OCI-LY7 (cell line): ENCODE measurements around the gene HRCT1. TPM values are rescaled to one million over a fixed set of nuclear protein-coding genes. Genes with fewer than 3 reads are reported as not detected.

Source experiments
- BruUV-seq: library from RNA; stranded (reverse); fragments of 400-500 nt; replicated peaks from 2 replicates; lab custom pipeline; 2021; lab: Mats Ljungman, UMichigan
- CTCF ChIA-PET: fragments of 300-600 bp; sonication (Branson Sonifier 250); formaldehyde crosslinking; loops from one replicate; lab custom pipeline; 2022; ENCODE audit warnings: antibody characterized with exemption; ENCODE audit not compliant: unreplicated experiment; lab: Charles Lee
- POLR2A ChIA-PET: fragments of 300-600 bp; sonication (Branson Sonifier 250); formaldehyde crosslinking; loops from one replicate; lab custom pipeline; 2022; ENCODE audit warnings: antibody characterized with exemption; lab: Charles Lee
- DNase-seq: peaks from one replicate; pipeline ENCODE4 v3.0.0-alpha.2; 2015; ENCODE audit warnings: low spot score
- H2AFZ ChIP-seq: fragments of 200-600 bp; sonication (generic), shearing (Covaris generic); 2 replicates; pipeline ENCODE4 v1.6.1; 2014; ENCODE audit warnings: mild to moderate bottlenecking, antibody characterized with exemption, low read length, moderate library complexity
- H3K27ac ChIP-seq: fragments of 200-600 bp; sonication (generic); 2 replicates; pipeline ENCODE4 v1.5.1; 2014; ENCODE audit warnings: mixed run types, low read depth, mild to moderate bottlenecking, moderate library complexity, low read length, inconsistent platforms; ENCODE audit not compliant: poor library complexity, severe bottlenecking
- H3K36me3 ChIP-seq: fragments of 200-600 bp; sonication (generic); 2 replicates; pipeline ENCODE4 v1.6.1; 2014; ENCODE audit warnings: mild to moderate bottlenecking, antibody characterized with exemption, low read length, moderate library complexity, mixed read lengths; ENCODE audit not compliant: insufficient read depth
- H3K4me1 ChIP-seq: fragments of 200-600 bp; sonication (generic); 2 replicates; pipeline ENCODE4 v1.5.1; 2014; ENCODE audit warnings: mild to moderate bottlenecking, low read length; ENCODE audit not compliant: insufficient read depth, poor library complexity, severe bottlenecking
- H3K4me2 ChIP-seq: fragments of 200-600 bp; sonication (generic); 2 replicates; pipeline ENCODE4 v1.6.1; 2014; ENCODE audit warnings: mild to moderate bottlenecking, low read length
- H3K4me3 ChIP-seq: fragments of 200-600 bp; sonication (generic); 2 replicates; pipeline ENCODE4 v1.5.1; 2014; ENCODE audit warnings: mild to moderate bottlenecking, low read depth, low read length; ENCODE audit not compliant: poor library complexity, severe bottlenecking
- H3K79me2 ChIP-seq: fragments of 200-600 bp; sonication (generic); 2 replicates; pipeline ENCODE4 v1.6.1; 2016; ENCODE audit warnings: low read depth, mild to moderate bottlenecking, low read length, moderate library complexity, mixed read lengths; ENCODE audit not compliant: insufficient read depth
- H3K9me2 ChIP-seq: fragments of 200-600 bp; sonication (generic); 2 replicates; pipeline ENCODE4 v1.6.1; 2016; ENCODE audit warnings: mild to moderate bottlenecking, low read length, mixed read lengths; ENCODE audit not compliant: insufficient read depth
- H3K9me3 ChIP-seq: fragments of 200-600 bp; sonication (generic); 2 replicates; pipeline ENCODE4 v1.6.1; 2014; ENCODE audit warnings: mild to moderate bottlenecking, mixed run types, low read length, mixed read lengths
- H4K20me1 ChIP-seq: fragments of 200-600 bp; sonication (generic); 2 replicates; pipeline ENCODE4 v1.6.1; 2014; ENCODE audit warnings: mild to moderate bottlenecking, antibody characterized with exemption, low read length, moderate library complexity, mixed read lengths; ENCODE audit not compliant: insufficient read depth
- EZH2phosphoT487 ChIP-seq: fragments of 200-600 bp; sonication (generic); IDR thresholded peaks from 2 replicates; pipeline ENCODE4 v1.6.1; 2018; ENCODE audit warnings: low read depth, borderline replicate concordance, mild to moderate bottlenecking, mixed run types, antibody characterized with exemption, low read length, moderate library complexity, mixed read lengths
- intact Hi-C: fragments of 100-400 bp; cut with micrococcal nuclease; formaldehyde crosslinking; loops from one replicate; pipeline ENCODE4 v1.10.0; 2022; ENCODE audit not compliant: unreplicated experiment
- total RNA-seq, 2 experiments: library from RNA; depleted of rRNA in 1 of 2; stranded (reverse); fragments of >200 nt in 1 of 2; shearing (Covaris generic) in 1 of 2; gene quantifications; 2 replicates each; pipeline ENCODE4 v1.2.3, GENCODE V29; 2014 to 2022
- TF ChIP-seq, protein P1 (sequence below): fragments of 200-600 bp; sonication (generic); conservative IDR thresholded peaks from 2 replicates; pipeline ENCODE4 v1.5.1; 2014; ENCODE audit warnings: mild to moderate bottlenecking, antibody characterized with exemption, low read length, moderate library complexity, mixed read lengths

Gene HRCT1
- total RNA-seq, 2 experiments from 2014 or later, result not detected

GRCh38 chr9:35945341-35946018 is 39.5 kb downstream of the HRCT1 start:
- no peaks in the 10 kb centered on the region for H3K36me3 ChIP-seq
- H3K4me2 ChIP-seq, result no peak overlapping the region
- H3K27ac ChIP-seq, result no peak overlapping the region
- peaks cover 9% of the 10 kb centered on the region for H3K4me1 ChIP-seq
- H3K9me3 ChIP-seq, result no peaks in the 10 kb centered on the region
- intact Hi-C loops, result loop anchor here (1.0 kb wide), 1 partner anchor 42 kb away; no protein-coding TSS in a partner anchor
- CTCF ChIA-PET, result interaction anchor here (1.1 kb wide), 1 partner anchor 50 kb away, joined by 4 read pairs; no protein-coding TSS in a partner anchor
- H3K79me2 ChIP-seq, result no peaks in the 10 kb centered on the region
- peak; percentile 63 for DNase-seq
- peak overlapping the region; percentile 59 for H2AFZ ChIP-seq
- H3K9me2 ChIP-seq, result no peaks in the 10 kb centered on the region
- no peaks in the 10 kb centered on the region for H4K20me1 ChIP-seq
- POLR2A ChIA-PET, result interaction anchor here (0.8 to 0.9 kb wide), 2 partner anchors 36 to 43 kb away, joined by 3 read pairs; no protein-coding TSS in a partner anchor
- TF ChIP-seq EZH2phosphoT487, result no peak
- TF ChIP-seq, protein P1, sequence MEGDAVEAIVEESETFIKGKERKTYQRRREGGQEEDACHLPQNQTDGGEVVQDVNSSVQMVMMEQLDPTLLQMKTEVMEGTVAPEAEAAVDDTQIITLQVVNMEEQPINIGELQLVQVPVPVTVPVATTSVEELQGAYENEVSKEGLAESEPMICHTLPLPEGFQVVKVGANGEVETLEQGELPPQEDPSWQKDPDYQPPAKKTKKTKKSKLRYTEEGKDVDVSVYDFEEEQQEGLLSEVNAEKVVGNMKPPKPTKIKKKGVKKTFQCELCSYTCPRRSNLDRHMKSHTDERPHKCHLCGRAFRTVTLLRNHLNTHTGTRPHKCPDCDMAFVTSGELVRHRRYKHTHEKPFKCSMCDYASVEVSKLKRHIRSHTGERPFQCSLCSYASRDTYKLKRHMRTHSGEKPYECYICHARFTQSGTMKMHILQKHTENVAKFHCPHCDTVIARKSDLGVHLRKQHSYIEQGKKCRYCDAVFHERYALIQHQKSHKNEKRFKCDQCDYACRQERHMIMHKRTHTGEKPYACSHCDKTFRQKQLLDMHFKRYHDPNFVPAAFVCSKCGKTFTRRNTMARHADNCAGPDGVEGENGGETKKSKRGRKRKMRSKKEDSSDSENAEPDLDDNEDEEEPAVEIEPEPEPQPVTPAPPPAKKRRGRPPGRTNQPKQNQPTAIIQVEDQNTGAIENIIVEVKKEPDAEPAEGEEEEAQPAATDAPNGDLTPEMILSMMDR, result peak; percentile 97
- no TSS peak for BruUV-seq
- H3K4me3 ChIP-seq, result no peak overlapping the region

- DNase-seq, result no peak
- no TSS peak for BruUV-seq
- no peaks in the 10 kb centered on the region for H3K9me3 ChIP-seq
- ChIA-PET POLR2A (no interaction called here), CTCF (no interaction called here)
- no peaks in the 10 kb centered on the region for H4K20me1 ChIP-seq
- H3K9me2 ChIP-seq, result no peaks in the 10 kb centered on the region
- intact Hi-C loops, result no loop called here
- H3K4me2 ChIP-seq, result no peak overlapping the region
- no peak overlapping the region for H2AFZ ChIP-seq
- no peak overlapping the region for H3K27ac ChIP-seq
- no peaks in the 10 kb centered on the region for H3K4me1 ChIP-seq
- TF ChIP-seq EZH2phosphoT487, result no peak
- TF ChIP-seq, protein P1, result no peak
- no peak overlapping the region for H3K4me3 ChIP-seq
- no peaks in the 10 kb centered on the region for H3K79me2 ChIP-seq
- no peaks in the 10 kb centered on the region for H3K36me3 ChIP-seq
Measured at GRCh38 chr9:35948451-35948850, 42.4 kb downstream of the HRCT1 start.

- CTCF ChIA-PET, result no interaction called here
- no peaks in the 10 kb centered on the region for H3K79me2 ChIP-seq
- H2AFZ ChIP-seq, result no peak overlapping the region
- no peaks in the 10 kb centered on the region for H3K9me2 ChIP-seq
- H3K4me2 ChIP-seq, result no peak overlapping the region
- no peaks in the 10 kb centered on the region for H4K20me1 ChIP-seq
- no peak overlapping the region for H3K27ac ChIP-seq
- intact Hi-C loops, result no loop called here
- no peaks in the 10 kb centered on the region for H3K4me1 ChIP-seq
- BruUV-seq, result no TSS peak
- H3K9me3 ChIP-seq, result no peaks in the 10 kb centered on the region
- TF ChIP-seq, protein P1, result no peak
- no peak for TF ChIP-seq EZH2phosphoT487
- POLR2A ChIA-PET, result interaction anchor here (0.5 kb wide), 1 partner anchor 17 kb away, joined by 3 read pairs; no protein-coding TSS in a partner anchor
- no peak overlapping the region for H3K4me3 ChIP-seq
- H3K36me3 ChIP-seq, result no peaks in the 10 kb centered on the region
- no peak for DNase-seq
Measured at GRCh38 chr9:35948901-35949318, 42.9 kb downstream of the HRCT1 start.
